ENCODE data around the gene PCDH15.

GRCh38 chr10:54525816-54526215 is 275.2 kb downstream of the PCDH15 start:
- TF ChIP-seq EZH2phosphoT487 (IDR thresholded peaks at IDR 0.05; ENCODE audit: insufficient read depth, low read depth) (no peak), EZH2 (IDR thresholded peaks at IDR 0.05; ENCODE audit: insufficient read depth, poor library complexity, severe bottlenecking) (no peak)
